Activated T-helper 1 cell treated with anti-CD3 and anti-CD28 coated beads, Interleukin-12 subunit alpha, Interleukin-12 subunit beta, Interleukin-2, Interleukin-4 antibody, amounts not matched to agents 30 ng/mL and 10 ng/mL and 1 ng/mL, durations not matched to agents 14 hours and 24 hours and 36 hours (primary cell): ENCODE measurements around the gene TSPAN4. TPM values are rescaled to one million over a fixed set of nuclear protein-coding genes. Genes with fewer than 3 reads are reported as not detected.

Source experiments
- DNase-seq: peaks from one replicate; pipeline ENCODE4 v3.0.0; 2021; ENCODE audit warnings: low spot score
- H3K27ac Mint-ChIP-seq: one replicate; pipeline ENCODE4 v1.8.0; 2021; ENCODE audit warnings: mild to moderate bottlenecking, mixed read lengths
- H3K27me3 Mint-ChIP-seq: one replicate; pipeline ENCODE4 v1.8.0; 2022; ENCODE audit warnings: mild to moderate bottlenecking, moderate library complexity, mixed read lengths; ENCODE audit not compliant: insufficient read depth
- H3K36me3 Mint-ChIP-seq: one replicate; pipeline ENCODE4 v1.8.0; 2021; ENCODE audit warnings: low read depth, mixed read lengths
- H3K4me1 Mint-ChIP-seq: one replicate; pipeline ENCODE4 v1.8.0; 2021; ENCODE audit warnings: low read depth, mixed read lengths
- H3K4me3 Mint-ChIP-seq: one replicate; pipeline ENCODE4 v1.8.0; 2021; ENCODE audit warnings: mild to moderate bottlenecking, moderate library complexity, mixed read lengths
- H3K9me3 Mint-ChIP-seq: one replicate; pipeline ENCODE4 v1.8.0; 2021; ENCODE audit warnings: mixed read lengths
- intact Hi-C: fragments of 100-400 bp; cut with micrococcal nuclease; formaldehyde crosslinking; loops from one replicate; pipeline ENCODE4 v1.15.1; 2024
- total RNA-seq: library from RNA; stranded (reverse); gene quantifications from 2 replicates; pipeline ENCODE4 v1.2.3, GENCODE V29; 2022

The TSPAN4 gene
- total RNA-seq, 1 donor from 2014 or later, result 12.8 TPM

DNA sequence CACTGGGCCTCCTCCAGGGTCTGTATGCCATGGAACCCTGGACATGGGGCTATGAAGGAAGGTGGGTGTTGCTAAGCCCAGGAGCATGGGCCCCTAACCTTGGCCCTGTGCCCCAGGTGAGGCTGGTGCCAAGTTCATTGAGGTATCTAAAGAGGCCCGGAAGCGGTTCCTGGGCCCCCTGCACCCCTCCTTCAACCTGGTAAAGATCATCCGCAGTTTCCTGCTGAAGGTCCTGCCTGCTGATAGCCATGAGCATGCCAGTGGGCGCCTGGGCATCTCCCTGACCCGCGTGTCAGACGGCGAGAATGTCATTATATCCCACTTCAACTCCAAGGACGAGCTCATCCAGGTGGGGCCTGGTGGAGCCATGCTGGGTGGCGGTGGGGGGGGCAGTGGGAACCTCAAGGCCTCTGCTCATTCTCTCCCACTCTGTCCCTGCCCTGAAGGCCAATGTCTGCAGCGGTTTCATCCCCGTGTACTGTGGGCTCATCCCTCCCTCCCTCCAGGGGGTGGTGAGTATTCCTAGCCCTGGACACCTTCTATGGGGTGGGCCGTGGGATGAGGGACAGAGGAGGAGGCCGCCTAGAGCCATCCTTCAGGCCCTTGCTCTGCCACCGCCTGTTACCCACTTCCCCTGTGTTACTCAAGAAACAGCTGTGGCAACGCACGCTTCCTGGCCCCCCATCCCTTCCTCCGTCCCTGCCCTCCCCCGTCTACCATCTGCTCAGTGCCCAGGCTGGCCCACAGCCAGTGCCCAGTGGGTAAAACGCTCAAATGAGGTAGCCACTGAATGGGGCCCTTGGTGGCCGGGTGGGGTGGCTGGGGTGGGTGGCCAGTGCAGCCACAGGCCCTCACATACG, 20.9 kb upstream of the TSPAN4 start:
- Mint-ChIP-seq H3K36me3 (peaks cover 2% of the 10 kb centered on the region), H3K9me3 (no peaks in the 10 kb centered on the region), H3K27me3 (peaks cover 3% of the 10 kb centered on the region), H3K4me3 (peak overlapping the region; percentile 42), H3K27ac (no peak overlapping the region), H3K4me1 (no peaks in the 10 kb centered on the region)
- DNase-seq, result no peak
- intact Hi-C loops, result no loop called here

DNA sequence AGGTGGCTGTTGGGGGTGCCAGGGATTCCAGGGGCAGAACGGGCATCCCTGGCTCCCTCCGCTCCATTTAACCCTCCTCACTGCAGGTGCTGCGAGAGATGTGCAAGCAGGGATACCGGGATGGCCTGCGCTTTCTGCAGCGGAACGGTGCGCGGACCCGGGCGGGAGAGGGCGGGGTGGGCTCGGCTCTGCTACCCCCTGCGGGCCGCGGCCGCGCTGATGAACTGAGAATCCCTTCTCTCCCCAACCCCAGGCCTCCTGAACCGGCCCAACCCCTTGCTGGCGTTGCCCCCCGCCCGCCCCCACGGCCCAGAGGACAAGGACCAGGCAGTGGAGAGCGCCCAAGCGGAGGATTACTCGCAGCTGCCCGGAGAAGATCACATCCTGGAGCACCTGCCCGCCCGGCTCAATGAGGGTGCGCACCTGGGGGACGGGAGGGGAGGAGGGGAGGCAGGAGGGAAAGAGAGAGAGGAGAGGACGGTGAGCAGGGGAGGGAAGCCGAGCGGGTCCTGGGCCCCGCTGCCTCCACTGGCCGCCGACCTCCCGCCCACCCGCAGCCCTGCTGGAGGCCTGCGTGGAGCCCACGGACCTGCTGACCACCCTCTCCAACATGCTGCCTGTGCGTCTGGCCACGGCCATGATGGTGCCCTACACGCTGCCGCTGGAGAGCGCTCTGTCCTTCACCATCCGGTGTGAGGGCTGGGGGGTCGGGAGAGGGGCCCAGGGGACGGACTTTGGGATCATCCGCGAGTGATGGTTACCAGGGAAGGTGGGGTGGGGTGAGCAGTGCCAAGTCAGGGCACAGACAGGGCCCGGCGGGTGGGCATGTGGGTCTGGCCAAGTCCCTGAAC, 19.0 kb upstream of the TSPAN4 start:
- no peak overlapping the region for H3K27ac Mint-ChIP-seq
- DNase-seq, result no peak
- H3K27me3 Mint-ChIP-seq, result peaks cover 13% of the 10 kb centered on the region
- peaks cover 6% of the 10 kb centered on the region for H3K4me1 Mint-ChIP-seq
- H3K9me3 Mint-ChIP-seq, result no peaks in the 10 kb centered on the region
- H3K4me3 Mint-ChIP-seq, result no peak overlapping the region
- intact Hi-C loops, result no loop called here
- peaks cover 2% of the 10 kb centered on the region for H3K36me3 Mint-ChIP-seq

DNA sequence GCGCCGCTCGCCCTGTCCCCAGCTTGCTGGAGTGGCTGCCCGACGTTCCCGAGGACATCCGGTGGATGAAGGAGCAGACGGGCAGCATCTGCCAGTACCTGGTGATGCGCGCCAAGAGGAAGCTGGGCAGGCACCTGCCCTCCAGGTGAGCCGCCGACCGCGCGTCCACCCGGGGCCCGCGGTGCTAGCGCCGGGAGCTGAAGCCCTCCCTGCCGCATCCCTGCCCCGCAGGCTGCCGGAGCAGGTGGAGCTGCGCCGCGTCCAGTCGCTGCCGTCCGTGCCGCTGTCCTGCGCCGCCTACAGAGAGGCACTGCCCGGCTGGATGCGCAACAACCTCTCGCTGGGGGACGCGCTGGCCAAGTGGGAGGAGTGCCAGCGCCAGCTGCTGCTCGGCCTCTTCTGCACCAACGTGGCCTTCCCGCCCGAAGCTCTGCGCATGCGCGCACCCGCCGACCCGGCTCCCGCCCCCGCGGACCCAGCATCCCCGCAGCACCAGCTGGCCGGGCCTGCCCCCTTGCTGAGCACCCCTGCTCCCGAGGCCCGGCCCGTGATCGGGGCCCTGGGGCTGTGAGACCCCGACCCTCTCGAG, 18.3 kb upstream of the TSPAN4 start:
- peaks cover 6% of the 10 kb centered on the region for H3K4me1 Mint-ChIP-seq
- H3K27me3 Mint-ChIP-seq, result peaks cover 20% of the 10 kb centered on the region
- peaks cover 2% of the 10 kb centered on the region for H3K36me3 Mint-ChIP-seq
- no peak overlapping the region for H3K27ac Mint-ChIP-seq
- no peak for DNase-seq
- H3K4me3 Mint-ChIP-seq, result no peak overlapping the region
- H3K9me3 Mint-ChIP-seq, result no peaks in the 10 kb centered on the region
- intact Hi-C loops, result no loop called here

DNA sequence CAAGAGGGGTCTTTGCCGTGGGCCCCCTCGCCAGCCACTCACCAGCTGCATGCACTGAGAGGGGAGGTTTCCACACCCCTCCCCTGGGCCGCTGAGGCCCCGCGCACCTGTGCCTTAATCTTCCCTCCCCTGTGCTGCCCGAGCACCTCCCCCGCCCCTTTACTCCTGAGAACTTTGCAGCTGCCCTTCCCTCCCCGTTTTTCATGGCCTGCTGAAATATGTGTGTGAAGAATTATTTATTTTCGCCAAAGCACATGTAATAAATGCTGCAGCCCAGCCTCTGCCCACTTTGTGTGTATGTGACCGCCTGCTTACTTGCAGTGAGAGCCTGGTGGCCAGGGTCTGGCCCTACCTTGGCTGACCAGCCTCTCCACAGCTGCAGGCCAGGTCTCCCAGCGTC, 17.7 kb upstream of the TSPAN4 start:
- intact Hi-C loops, result no loop called here
- DNase-seq, result no peak
- no peak overlapping the region for H3K27ac Mint-ChIP-seq
- H3K4me1 Mint-ChIP-seq, result peaks cover 6% of the 10 kb centered on the region
- H3K36me3 Mint-ChIP-seq, result peaks cover 2% of the 10 kb centered on the region
- H3K27me3 Mint-ChIP-seq, result peaks cover 26% of the 10 kb centered on the region
- no peaks in the 10 kb centered on the region for H3K9me3 Mint-ChIP-seq
- H3K4me3 Mint-ChIP-seq, result no peak overlapping the region

DNA sequence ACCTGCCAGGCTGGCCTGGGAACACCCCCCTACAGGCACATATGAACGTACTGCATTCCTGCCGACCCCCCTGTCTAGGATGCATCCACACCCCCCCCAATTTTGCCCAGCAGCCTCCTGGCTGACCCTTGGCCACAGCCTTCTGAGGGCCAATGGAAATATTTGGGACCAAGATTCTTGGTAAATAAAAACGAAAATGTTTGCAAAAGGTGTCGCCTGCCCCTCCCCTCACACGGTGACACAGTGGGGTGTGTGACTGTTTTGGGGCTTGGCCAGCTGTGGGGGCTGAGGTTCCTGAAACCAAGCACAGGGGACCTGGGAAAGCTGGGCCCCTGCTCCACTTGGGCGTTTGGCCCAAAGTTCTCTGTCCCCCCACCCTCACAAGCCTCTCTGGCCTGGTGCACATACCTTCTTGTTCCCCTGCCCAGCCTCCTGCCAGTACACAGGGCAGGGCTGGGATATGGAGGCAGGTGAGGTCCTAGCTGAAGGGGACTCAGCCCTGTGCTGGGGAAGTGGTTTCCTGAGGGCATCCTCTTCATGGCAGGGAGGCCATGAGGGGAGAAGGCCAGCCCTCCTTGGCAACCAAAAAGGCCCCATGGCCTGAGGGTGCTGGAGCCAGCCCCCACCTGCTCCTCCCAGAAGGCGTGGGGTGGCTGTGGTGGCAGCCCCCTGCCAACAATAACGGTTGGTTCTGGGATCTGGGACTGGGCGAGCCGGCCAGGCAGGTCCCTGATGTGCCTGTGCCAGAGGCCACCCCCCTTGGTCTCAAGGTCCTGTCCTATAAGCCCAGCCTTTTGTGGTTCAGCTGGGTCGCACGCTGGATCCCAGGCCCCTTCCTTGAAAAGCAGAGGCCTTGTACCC, 17.1 kb upstream of the TSPAN4 start:
- peaks cover 6% of the 10 kb centered on the region for H3K4me1 Mint-ChIP-seq
- no peaks in the 10 kb centered on the region for H3K9me3 Mint-ChIP-seq
- H3K4me3 Mint-ChIP-seq, result no peak overlapping the region
- intact Hi-C loops, result no loop called here
- no peak for DNase-seq
- peaks cover 29% of the 10 kb centered on the region for H3K27me3 Mint-ChIP-seq
- peaks cover 2% of the 10 kb centered on the region for H3K36me3 Mint-ChIP-seq
- H3K27ac Mint-ChIP-seq, result no peak overlapping the region

DNA sequence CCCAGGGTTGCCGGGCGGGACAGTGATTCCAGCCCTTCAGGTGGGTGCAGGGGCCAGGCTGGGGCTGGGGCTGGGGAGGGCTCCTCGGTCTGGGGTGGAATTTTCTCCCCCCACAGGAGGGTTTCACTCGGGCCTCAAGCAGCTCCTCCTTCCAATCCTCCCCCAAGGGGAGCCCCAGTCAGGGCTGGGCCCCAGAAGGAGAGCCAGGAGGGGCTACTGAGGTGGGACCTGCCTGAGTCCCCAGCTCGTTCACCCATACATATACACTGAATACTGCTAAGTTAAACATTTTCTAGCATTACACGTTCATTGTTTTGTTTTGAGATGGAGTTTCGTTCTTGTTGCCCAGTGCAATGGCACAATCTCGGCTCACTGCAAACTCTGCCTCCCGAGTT, 16.4 kb upstream of the TSPAN4 start:
- peaks cover 6% of the 10 kb centered on the region for H3K4me1 Mint-ChIP-seq
- DNase-seq, result no peak
- H3K36me3 Mint-ChIP-seq, result peaks cover 2% of the 10 kb centered on the region
- intact Hi-C loops, result no loop called here
- peak overlapping the region; percentile 81 for H3K4me3 Mint-ChIP-seq
- H3K27ac Mint-ChIP-seq, result no peak overlapping the region
- peaks cover 31% of the 10 kb centered on the region for H3K27me3 Mint-ChIP-seq
- no peaks in the 10 kb centered on the region for H3K9me3 Mint-ChIP-seq

DNA sequence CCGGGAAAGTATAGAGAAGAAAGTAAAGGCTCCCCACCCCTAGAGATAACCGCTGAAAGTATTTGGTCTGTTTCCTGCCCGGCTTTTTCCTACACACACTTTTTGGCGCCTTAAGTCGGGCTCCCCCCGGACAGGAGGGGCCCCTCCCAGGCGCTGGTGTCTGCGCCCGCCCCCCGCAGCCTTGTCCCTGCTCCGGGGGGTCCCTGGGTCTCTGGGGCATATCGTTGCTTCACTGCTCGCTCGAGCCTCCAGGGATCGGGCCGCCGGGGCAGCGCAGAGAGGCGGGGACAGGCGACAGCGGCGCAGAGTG, 15.9 kb upstream of the TSPAN4 start:
- Mint-ChIP-seq H3K9me3 (no peaks in the 10 kb centered on the region), H3K27ac (no peak overlapping the region), H3K36me3 (peaks cover 2% of the 10 kb centered on the region), H3K4me3 (peak overlapping the region; percentile 81), H3K27me3 (peaks cover 34% of the 10 kb centered on the region), H3K4me1 (peaks cover 6% of the 10 kb centered on the region)
- intact Hi-C loops, result loop anchor here (1.0 kb wide), 1 partner anchor 7 kb away; no protein-coding TSS in a partner anchor
- DNase-seq, result no peak

DNA sequence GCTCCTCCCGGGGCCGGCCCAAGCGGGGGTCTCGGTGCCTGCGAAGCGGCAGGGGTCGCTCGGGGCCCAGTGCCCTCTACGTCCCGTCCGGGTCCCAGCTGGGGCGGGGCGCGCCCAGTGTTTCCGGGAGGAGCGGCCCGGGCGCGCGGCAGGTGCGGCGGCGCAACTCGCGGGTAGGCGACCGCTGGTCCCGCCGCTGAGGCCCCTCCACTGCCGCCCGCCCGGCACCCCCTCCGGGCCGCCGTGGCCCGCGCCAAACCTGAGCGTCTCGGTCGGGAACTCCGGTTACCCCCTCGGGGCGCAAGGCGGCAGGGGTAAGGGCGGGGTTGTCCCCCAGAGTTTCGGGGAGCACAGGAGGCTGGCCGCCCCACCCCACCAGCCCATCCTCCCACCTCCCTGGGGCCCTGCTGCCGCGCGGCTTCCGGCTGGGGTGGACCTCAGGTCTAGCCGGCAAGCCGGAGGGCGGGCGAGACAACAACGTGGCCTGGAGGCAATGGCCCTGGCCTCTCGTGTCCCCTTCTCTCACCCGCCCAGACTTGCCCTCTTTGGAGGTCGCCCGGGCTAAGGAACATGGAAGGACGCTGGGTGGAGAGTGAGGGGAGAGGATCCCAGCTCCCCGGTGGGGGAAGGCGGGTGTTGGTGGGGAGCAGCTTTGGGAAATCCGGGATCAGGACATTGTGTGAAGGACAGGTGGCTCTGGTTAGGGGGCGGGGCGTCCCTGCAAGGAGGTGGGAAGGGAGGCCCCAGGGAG, 15.3 kb upstream of the TSPAN4 start:
- H3K27ac Mint-ChIP-seq, result peak overlapping the region; percentile 5
- H3K36me3 Mint-ChIP-seq, result peaks cover 2% of the 10 kb centered on the region

DNA sequence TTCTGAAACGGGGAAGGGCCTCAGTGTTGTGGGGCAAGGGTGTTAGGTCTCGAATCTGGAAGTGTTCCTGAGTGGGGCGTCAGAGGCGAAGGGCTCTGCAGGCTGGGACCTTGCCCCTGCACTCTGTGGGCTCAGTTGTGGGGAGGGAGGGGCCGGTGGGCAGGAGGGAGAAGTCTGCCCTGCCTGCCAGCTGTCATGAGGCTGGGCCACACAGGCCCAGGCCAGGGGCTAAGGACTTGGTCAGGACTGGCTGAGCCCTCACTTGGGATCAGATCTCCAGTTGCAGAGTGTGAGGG, 14.8 kb upstream of the TSPAN4 start, which contains the start of gene CRACR2B:
Gene CRACR2B, plus strand, starts transcription at position 23 of the 296 bp plus-strand sequence. CDS start 689 bp downstream, outside the sequence.
- no peak for DNase-seq
- intact Hi-C loops, result loop anchor here (1.0 kb wide), 1 partner anchor 9 kb away; no protein-coding TSS in a partner anchor
- Mint-ChIP-seq H3K4me1 (peaks cover 6% of the 10 kb centered on the region), H3K27me3 (peaks cover 37% of the 10 kb centered on the region), H3K9me3 (no peaks in the 10 kb centered on the region), H3K27ac (peak within 1 kb of the TSS; percentile 5), H3K36me3 (peaks cover 2% of the 10 kb centered on the region), H3K4me3 (peak within 1 kb of the TSS; percentile 77)

More for the DNA sequence above, 15.3 kb upstream of the TSPAN4 start:
- H3K9me3 Mint-ChIP-seq, result no peaks in the 10 kb centered on the region
- DNase-seq, result no peak
- H3K4me1 Mint-ChIP-seq, result peaks cover 6% of the 10 kb centered on the region
- peaks cover 36% of the 10 kb centered on the region for H3K27me3 Mint-ChIP-seq
- peak overlapping the region; percentile 77 for H3K4me3 Mint-ChIP-seq
- intact Hi-C loops, result loop anchor here (1.0 kb wide), 1 partner anchor 8 kb away; no protein-coding TSS in a partner anchor

DNA sequence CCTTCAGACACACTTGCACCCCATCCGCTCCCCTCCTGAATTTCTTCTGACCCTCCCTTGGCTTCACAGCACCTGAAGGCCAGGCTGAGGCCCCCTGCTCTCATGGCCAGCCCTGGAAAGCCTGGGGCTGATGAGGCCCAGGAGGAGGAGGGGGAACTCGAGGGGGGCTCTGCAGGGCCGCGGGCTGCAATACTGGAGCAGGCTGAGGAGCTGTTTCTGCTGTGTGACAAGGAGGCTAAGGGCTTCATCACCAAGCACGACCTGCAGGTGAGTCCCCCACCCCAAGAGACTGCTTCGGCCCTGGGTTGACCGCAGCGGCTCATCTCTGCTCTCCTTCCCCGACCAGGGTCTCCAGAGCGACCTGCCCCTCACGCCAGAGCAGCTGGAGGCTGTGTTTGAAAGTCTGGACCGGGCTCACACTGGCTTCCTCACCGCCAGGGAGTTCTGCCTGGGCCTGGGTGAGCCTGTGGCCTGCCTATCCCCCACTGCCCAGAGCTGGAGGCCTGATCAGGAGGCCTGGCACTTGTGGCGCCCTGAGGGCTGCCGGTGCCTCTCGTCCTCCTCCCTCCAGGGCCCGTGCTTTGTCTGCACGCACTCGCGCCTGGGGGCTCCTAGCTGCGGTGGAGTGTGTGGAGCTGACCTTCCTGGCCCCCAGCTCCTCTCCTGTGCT, 14.0 kb upstream of the TSPAN4 start:
- H3K27me3 Mint-ChIP-seq, result peaks cover 37% of the 10 kb centered on the region
- H3K4me3 Mint-ChIP-seq, result peak overlapping the region; percentile 77
- no peaks in the 10 kb centered on the region for H3K9me3 Mint-ChIP-seq
- H3K27ac Mint-ChIP-seq, result no peak overlapping the region
- H3K4me1 Mint-ChIP-seq, result peaks cover 6% of the 10 kb centered on the region
- intact Hi-C loops, result no loop called here
- no peak for DNase-seq
- peaks cover 2% of the 10 kb centered on the region for H3K36me3 Mint-ChIP-seq

DNA sequence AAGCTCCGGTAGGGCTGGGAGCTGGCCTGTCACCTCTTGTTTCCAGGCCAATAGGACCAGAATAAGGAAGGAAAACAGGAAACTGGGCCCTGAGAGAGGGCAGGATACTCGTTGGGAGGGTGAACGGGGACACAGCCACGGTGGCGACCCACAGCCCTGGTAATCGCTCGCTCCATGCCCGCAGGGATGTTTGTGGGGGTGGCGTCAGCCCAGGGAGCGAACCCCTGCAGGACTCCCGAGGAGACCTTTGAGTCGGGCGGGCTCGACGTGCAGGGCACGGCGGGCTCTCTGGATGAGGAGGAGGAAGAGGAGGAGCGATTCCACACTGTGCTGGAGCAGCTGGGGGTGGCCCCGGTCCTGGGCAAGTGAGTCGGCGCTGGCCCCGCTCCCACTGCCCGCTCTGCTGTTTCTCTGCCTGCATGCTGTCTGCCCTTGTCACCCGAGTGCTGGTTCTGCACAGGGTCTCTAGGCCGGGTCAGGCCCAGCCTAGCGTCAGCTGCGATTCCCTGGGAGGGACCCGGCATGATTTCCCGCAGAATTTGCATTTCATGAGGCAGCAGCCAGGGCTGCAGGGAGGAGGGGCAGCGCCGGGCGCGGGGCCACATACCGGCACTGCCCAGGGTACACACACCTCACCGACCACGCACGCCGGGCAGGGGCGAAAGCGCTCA, 13.3 kb upstream of the TSPAN4 start:
- Mint-ChIP-seq H3K4me1 (peaks cover 6% of the 10 kb centered on the region), H3K36me3 (peaks cover 4% of the 10 kb centered on the region), H3K4me3 (peak overlapping the region; percentile 15)

More for the DNA sequence above, 13.3 kb upstream of the TSPAN4 start:
- Mint-ChIP-seq H3K9me3 (no peaks in the 10 kb centered on the region), H3K27me3 (peaks cover 37% of the 10 kb centered on the region), H3K27ac (no peak overlapping the region)
- DNase-seq, result no peak
- intact Hi-C loops, result no loop called here
